Activated T-cell treated with anti-CD3 and anti-CD28 coated beads, Interleukin-2, amount 50 U/mL, for 1 hour (primary cell): Measurements from ENCODE around the gene CDHR2.

Experiments used
- DNase-seq: peaks from one replicate; pipeline ENCODE4 v3.0.0-alpha.2; 2020

Gene CDHR2

DNA sequence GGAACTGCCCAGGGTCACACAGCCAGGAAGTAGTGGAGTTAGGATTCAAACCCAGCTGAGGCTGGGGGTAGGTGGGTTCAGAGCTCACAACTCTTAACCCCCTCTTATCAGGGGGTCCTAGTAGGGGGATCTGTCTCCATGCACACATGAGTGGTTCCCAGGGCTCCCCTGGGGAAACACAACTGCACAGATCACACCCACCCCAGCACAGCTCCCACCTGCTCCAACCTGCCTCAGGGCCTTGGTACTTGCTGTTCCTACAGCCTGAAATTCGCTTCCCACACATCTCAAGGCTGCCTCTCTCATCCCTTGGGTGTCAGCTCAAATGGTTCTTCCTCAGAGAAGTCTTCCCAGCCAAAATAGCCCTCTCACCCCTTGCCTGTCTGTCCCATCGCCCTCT, 76.4 kb downstream of the CDHR2 start:
- no peak for DNase-seq

- DNase-seq, result no peak
Observed at GRCh38 chr5:176625966-176626875, 77.1 kb downstream of the CDHR2 start.

GRCh38 chr5:176626876-176627236, 77.7 kb downstream of the CDHR2 start:
- no peak for DNase-seq

DNA sequence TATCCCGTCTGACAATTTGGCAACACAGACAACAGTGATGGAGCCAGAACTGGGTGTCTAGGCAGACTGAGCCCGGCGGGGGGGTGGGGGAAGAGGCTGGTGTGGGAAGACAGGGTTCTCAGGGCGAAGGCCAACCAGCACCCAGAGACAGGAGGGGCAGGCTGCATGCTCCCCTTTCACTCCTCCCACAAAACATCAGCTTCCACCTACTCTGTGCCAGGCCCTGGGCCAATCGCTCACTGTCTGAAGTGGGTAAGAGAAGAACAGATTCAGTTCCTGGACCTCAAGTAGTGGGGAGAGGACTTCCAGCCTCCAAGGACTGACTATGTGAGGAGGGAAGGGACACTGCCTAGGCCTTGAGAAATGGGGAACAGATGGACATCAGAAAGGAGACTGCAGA, 78.4 kb downstream of the CDHR2 start:
- DNase-seq, result no peak

DNA sequence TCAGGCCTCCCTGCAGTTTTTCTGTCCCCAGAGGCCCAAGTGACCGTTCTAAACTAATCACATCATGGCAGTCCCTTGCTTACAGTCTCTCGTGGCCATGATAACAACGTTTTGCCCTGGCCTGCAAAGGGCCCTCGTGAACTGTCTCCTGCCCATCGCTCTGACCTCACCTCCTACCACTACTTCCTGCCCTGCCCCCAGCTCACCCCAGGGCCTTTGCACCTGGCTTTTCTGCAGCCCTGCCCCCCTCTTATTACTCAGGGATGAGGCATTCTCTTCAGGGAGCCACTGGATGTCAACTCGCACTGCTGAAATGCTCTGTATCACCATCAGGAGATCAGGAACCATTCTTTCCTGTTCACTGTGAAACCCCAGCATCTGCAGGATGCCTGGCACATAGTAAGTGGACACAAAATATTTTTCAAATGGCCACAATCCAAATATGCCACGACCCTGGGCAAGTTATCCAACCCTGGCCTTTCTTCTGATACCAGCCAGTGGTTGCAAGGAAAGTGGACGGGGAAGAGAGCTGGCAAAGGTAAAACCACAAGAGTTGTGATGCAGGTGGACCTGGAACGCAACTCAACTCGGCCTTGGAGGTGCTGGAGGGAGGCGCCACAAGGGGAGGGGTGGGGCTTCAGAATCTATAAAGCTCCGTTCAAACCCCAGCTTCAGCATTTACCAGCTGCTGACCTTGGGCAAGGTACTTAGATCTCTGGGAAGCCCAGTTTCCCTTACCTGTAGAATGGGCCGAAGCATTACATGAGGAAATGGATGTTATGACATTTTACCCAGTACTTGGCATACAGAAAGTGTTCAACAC, 79.5 kb downstream of the CDHR2 start:
- DNase-seq, result no peak

- no peak for DNase-seq
Observed at GRCh38 chr5:176629317-176629852, 80.2 kb downstream of the CDHR2 start.

- peak; percentile 59 for DNase-seq
Observed at GRCh38 chr5:176629853-176630680, 80.9 kb downstream of the CDHR2 start, which contains the start of the genes EIF4E1B and SNCB. Gene EIF4E1B (plus strand): TSS chr5:176630675. CDS start chr5:176642788, 12,113 bp downstream. Gene SNCB (minus strand): TSS chr5:176630534. CDS start chr5:176629654, 880 bp downstream.

DNA sequence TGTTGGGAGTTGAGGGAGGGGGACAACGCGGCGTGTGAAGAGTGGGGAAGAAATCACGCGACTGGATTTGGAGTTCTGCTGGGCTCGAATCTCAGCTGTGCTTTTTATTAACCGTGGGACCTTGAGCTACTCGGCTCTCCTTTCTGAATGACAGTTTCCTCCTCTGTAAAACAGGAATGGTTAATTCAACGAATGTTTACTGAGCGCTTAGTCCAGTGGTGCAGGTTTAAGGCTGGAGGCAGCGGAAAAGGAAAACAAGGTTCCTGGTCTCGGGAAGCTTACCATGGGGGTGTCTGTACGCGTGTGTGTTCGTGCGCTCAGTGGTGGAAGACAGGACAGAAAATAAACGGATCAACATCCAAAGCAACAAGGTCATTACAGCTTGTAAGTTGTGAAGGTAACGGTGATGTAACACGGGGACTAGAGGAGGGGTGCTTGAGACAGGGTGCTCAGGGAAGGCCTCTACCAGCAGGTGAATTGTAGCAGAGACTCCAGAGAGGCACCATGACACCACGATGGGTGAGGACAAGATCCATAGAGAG, 81.6 kb downstream of the CDHR2 start:
- no peak for DNase-seq

GRCh38 chr5:176631383-176632200, 82.5 kb downstream of the CDHR2 start:
- no peak for DNase-seq

DNA sequence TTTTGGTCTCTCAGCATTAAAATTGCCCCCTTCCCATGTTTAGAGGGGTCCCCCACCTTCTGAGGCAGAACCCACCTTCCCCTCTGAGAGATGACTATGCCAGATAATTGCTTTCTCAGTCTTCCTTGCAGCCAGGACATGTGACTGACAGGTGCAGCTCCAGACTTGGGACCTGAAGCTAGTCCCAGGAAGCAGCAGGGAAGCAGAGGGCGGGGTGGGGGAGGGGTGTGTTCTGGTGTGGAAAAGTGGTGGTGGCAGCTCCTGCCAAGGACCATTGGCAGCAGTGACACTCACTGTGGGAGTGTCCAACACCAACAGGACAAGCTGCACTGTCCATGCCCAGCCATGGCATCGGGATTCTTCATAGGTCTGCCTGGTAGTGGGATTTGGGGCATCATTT, 83.6 kb downstream of the CDHR2 start:
- no peak for DNase-seq

DNA sequence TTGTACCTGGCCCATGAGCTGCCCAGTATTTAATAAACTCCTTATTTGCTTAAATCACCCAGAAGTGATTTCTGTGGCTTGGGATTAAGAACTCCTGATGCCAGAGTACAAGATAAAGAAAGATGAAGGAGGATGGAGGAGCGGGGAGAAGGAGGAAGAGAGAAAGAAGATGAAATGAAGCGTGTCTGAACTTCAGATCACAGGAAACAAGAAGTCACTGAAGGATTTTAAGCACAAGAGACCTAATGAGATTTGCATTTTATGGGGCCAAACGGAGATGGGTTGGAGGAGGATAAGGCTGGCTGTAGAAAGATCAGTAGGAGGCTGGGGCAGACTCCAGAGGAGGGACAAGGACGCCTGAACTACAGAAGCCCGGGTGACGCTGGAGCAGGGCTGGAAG, 84.5 kb downstream of the CDHR2 start:
- no peak for DNase-seq

DNA sequence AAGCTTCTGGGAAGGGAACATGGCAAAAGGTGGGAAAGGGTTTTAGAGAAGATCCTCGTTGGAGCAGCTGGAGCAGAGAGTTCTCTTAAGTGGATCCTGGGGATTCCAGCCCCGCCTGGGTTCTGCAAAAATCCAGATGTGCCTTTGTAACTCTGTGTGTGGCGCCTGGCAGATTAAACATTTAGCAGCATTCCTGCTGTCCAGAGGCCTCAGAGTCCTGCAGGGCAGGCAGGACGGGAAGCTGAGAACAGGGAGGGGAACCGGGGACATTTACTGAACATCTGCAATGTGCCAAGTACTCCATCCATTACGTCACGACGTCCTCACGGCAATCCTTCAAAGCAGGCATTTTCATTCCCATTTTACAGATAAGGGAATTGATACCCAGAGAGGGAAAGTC, 87.3 kb downstream of the CDHR2 start:
- DNase-seq, result no peak

GRCh38 chr5:176637556-176637955, 88.4 kb downstream of the CDHR2 start:
- no peak for DNase-seq

DNA sequence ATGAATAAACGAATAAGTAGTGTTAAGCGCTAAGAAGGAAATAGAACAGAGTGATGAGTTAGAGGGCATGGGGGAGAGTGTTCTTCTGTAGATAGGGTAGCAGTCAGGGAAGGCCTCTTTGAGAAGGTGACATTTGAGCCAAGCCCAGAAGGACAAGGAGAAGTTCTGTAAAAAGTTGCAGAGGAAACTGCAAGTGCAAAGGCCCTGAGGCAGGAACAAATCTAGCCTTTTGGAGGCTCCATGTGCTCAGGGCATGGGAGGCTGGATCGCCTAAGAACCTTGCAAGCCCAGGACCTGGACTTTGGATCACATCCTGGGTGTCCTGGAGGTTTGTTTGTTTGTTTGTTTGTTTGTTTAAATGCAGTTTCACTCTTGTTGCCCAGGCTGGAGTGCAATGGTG, 89.3 kb downstream of the CDHR2 start:
- DNase-seq, result no peak

DNA sequence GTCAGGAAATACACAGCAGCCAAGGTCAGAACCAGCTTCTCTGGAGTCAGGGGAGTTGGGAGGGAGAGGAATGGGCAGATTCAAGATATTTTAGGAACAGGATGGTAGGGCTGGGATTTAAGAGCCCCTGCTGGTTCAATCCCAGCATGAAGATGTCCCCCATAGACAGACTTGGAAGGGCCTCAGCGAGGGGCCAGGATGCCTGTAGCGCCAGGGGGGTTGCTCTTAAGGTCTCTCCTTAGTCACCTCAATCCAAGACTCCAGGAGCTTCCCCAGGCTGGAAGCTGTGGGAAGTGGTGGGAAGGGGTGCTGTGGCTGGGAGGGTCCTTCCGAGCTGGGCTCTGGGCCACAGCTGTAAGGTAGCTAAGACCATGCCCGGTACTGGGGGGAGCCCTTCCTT, 90.1 kb downstream of the CDHR2 start:
- DNase-seq, result no peak

- DNase-seq, result no peak
Observed at GRCh38 chr5:176639981-176640380, 90.8 kb downstream of the CDHR2 start.

DNA sequence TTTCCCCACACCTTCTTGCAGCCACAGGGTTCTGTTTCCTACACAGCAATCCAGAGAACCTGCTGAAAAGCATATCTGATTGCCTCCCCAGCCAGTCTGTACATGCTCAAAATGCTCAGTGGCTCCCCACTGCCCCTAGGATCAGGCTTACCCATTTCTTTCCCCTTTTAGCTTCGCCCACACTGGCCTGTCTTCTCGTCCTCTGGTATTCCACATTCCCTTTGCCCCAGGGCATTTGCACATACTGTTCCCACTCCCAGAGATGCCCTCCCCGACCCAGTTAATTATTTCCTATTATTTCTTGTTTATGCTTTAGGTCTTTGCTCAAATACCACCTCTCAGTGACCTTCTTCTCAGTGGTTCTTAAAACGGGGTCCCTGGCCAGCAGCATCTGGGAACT, 91.5 kb downstream of the CDHR2 start:
- no peak for DNase-seq

DNA sequence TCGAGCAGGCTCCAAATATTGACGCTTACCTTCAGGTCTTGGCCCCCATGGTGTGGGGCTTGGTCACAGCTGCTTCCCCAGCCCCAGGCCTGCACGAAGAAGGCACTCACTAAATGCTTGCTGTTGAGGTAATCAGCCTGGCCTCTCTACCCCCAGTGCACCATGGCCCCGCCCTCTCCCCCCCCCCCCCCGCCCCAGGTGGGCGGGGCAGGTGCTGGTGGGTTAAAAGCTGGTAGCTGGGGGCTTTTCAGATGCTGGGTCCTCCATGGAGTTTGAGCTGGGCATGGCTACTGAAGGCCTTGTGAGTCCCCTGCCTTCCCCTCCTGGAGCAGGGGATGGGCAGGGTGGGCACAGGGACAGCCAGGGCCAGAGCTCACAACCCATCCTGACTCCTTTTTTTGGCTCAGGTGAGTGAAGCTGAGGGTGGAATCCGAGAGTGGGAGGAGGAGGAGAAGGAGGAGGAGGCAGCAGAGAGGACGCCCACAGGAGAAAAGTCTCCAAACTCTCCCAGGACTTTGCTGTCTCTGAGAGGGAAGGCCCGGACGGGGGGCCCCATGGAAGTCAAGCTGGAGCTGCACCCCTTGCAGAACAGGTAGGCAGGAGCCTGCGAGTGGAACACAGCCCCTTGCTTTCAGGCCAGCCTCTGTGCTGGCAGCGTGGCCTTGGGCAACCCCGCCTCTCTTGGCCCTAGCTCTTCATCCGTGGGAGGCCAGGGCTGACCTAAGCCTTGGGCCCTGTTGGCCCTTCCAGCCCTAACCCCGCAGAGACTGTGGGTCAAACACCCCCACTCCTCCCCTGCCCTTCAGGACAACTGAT, 93.7 kb downstream of the CDHR2 start:
- DNase-seq, result no peak

- DNase-seq, result no peak
Observed at GRCh38 chr5:176643491-176644219, 94.5 kb downstream of the CDHR2 start.

- DNase-seq, result no peak
Observed at GRCh38 chr5:176644294-176644693, 95.2 kb downstream of the CDHR2 start.
